ENCODE data around the gene CDC42EP5. TPM values are rescaled to one million over a fixed set of nuclear protein-coding genes. Genes with fewer than 3 reads are reported as not detected.

CDC42EP5 gene
- total RNA-seq, 6 experiments from 2014 or later = 45.9 to 70.5 (median 56.9) TPM

DNA sequence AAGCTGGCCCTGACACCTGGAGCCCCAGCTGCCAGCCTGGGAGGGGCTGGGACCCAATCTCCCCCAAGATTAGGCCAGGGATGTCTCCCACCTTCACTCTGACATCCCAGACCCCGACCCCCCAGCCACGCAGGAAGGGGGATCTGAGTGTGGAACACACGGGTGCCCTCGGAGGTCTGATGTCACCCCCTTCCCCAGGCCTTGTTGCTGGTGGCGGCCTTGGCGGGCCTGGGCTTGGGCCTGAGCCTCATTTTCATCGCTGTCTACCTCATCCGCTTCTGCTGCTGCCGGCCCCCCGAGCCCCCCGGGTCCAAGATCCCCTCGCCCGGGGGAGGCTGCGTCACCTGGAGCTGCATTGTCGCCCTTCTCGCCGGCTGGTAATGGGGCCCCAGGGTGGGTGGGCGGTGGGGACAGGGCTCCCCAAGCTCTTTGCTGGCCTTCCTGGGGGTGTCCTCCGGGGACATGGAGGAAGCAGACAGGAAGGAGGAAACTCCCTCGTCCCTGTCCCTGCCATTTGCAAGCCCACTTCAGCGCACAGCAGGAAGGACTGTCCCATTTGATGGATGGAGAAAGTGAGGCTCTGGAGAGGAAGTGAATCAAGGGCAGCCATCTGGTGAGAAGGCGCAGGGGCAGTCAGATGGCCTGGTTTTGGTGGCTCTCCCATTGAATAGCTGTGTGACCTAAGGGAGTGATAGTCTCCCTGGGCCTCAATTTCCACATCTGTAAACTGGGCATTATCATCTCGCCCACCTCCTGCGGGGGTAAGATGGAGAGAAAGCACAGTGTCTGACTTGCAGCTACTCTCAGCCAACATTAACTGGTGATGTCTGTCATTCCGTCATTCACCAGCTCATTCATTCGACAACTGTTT is 53.9 kb downstream of the CDC42EP5 start:
- H3K27ac Mint-ChIP-seq = no peak overlapping the region
- peaks cover 13% of the 10 kb centered on the region for H3K9me3 Mint-ChIP-seq
- no peak for DNase-seq
- peaks cover 6% of the 10 kb centered on the region; the same call in 1 of the 2 replicates for H3K36me3 Mint-ChIP-seq (ENCODE audit: low read depth)
- TF ChIP-seq, protein P1, sequence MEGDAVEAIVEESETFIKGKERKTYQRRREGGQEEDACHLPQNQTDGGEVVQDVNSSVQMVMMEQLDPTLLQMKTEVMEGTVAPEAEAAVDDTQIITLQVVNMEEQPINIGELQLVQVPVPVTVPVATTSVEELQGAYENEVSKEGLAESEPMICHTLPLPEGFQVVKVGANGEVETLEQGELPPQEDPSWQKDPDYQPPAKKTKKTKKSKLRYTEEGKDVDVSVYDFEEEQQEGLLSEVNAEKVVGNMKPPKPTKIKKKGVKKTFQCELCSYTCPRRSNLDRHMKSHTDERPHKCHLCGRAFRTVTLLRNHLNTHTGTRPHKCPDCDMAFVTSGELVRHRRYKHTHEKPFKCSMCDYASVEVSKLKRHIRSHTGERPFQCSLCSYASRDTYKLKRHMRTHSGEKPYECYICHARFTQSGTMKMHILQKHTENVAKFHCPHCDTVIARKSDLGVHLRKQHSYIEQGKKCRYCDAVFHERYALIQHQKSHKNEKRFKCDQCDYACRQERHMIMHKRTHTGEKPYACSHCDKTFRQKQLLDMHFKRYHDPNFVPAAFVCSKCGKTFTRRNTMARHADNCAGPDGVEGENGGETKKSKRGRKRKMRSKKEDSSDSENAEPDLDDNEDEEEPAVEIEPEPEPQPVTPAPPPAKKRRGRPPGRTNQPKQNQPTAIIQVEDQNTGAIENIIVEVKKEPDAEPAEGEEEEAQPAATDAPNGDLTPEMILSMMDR (IDR thresholded peaks at IDR 0.05) = no peak
- peaks cover 5% of the 10 kb centered on the region; the same call in 1 of the 2 replicates for H3K4me1 Mint-ChIP-seq (ENCODE audit: low read depth)
- H3K27me3 Mint-ChIP-seq (ENCODE audit: insufficient read depth) = peaks cover 12% of the 10 kb centered on the region
- no peak overlapping the region for H3K4me3 Mint-ChIP-seq

DNA sequence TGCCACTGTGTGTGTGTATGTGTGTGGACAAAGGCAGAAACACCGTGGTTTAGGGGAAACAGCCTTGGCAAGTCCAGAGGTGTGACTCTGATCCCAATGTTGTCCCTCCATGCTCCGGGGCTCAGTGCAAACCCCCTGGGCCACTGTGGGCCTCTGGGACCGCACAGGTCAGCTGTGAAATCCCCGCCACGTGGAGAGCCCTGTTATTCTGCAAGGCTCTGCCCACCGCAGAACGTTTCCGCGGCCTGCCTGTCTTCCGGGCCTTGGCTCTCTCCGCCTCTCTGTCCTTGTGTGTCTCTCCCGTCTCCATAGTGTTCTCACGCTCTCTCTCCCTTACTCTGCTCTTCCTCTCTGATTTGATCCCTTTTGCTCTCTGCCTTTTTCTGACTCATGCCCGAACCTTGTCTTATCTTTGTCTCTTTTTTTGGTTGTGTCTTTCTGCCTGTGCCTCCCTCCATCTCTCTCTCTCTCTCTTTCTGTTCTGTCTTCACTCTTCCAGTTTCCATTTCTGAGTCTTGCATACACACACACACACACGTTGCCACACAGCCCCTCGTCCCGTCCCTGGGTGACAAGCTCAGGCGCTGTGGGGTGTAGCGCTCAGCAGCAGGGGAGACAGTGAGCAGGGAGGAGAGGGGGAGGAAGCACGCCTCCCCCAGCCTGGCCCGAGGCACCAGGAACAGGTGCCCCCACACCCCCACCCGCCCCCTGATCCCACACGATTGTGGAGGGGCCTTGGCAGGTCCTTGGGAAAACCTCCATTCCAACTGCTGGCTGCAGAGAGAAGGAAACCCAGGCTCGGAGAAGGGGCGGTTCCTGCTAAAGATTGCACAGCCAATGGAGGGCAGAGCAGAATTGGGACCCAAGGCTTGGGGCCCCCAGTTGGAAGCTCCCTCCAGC is 54.8 kb downstream of the CDC42EP5 start:
- DNase-seq = peak; percentile 24
- peaks cover 14% of the 10 kb centered on the region for H3K27me3 Mint-ChIP-seq (ENCODE audit: insufficient read depth)
- H3K4me3 Mint-ChIP-seq = no peak overlapping the region
- H3K9me3 Mint-ChIP-seq = peaks cover 21% of the 10 kb centered on the region
- TF ChIP-seq, protein P1 (IDR thresholded peaks at IDR 0.05) = no peak
- H3K4me1 Mint-ChIP-seq (ENCODE audit: low read depth) = peaks cover 5% of the 10 kb centered on the region; the same call in 1 of the 2 replicates
- H3K27ac Mint-ChIP-seq = no peak overlapping the region
- peaks cover 9% of the 10 kb centered on the region; the same call in 1 of the 2 replicates for H3K36me3 Mint-ChIP-seq (ENCODE audit: low read depth)

DNA sequence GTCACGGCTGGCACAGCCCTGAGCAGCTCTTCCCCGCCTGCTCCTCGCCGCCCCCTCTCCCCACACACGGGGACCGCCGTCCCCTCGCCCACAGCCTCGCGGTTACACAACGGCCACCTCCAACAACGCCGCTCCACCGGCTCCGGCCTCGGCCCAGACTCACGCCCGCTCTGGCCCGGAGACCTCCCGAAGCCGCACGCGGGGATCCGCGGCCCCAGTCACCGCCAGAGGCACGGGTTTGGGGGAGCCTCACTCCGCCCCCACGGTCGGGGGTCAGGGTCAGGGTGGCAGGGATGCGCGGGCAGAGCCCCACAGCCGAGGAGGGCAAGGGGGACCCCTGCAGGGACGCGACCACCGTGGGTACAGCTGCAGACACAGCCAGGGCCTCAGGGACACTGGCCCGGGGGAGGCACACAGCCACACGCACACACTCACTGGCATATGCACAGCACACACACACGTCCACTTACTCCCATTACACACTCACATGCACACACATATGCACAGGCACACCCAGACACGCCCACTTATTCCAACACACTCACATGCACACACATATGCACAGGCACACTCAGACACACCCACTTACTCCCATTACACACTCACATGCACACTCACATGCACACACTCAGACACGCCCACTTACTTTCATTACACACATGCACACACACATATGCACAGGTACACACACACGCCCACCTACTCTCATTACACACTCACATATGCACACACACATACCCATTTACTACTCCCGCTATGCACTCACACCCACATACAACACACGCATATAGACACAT is 56.2 kb downstream of the CDC42EP5 start:
- Mint-ChIP-seq H3K4me1 (ENCODE audit: low read depth) (peaks cover 5% of the 10 kb centered on the region; the same call in 1 of the 2 replicates), H3K27me3 (ENCODE audit: insufficient read depth) (peaks cover 10% of the 10 kb centered on the region), H3K36me3 (ENCODE audit: low read depth) (peaks cover 9% of the 10 kb centered on the region; the same call in 1 of the 2 replicates), H3K27ac (no peak overlapping the region), H3K9me3 (peaks cover 26% of the 10 kb centered on the region), H3K4me3 (no peak overlapping the region)
- TF ChIP-seq, protein P1 (IDR thresholded peaks at IDR 0.05) = no peak
- no peak for DNase-seq

DNA sequence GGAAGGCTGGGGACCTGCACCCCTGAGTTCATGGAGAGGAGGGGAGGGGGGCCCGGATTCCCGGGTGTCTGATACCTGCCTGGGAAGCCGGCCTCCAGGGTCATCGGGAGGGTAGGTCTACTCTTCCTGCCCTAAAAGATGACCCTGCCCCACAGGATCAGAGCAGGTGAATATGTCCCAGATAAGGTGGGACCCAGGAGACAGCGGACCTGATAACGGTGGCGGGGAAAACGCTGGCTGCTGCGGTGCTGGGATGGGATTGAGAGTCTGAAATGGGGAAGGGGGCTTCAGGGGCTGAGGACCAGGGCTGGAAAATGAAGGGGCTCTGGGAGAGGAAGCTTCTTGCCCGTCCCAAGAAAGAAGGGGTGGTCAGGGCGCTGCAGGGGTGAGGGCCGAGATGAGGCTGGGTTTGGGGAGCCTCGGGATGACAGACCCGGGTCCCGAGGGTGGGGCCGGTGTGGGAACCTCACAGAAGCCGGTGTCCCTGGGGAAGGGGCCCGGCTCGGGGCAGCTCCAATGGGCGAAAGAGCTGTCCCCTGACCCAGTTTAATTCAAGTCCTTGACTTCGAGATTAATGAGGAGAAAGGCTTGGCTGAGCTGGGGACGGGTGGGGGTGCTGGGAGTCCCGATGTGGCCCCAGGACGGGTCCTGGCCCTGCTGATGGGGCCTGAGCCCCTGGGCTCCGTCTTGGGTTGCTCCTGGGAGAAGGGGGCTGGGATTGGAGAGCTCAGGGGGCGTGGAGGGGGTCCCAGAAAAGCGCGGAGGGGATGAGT is 57.0 kb downstream of the CDC42EP5 start:
- peaks cover 9% of the 10 kb centered on the region; the same call in 1 of the 2 replicates for H3K36me3 Mint-ChIP-seq (ENCODE audit: low read depth)
- H3K27me3 Mint-ChIP-seq (ENCODE audit: insufficient read depth) = peaks cover 10% of the 10 kb centered on the region
- TF ChIP-seq, protein P1 (IDR thresholded peaks at IDR 0.05) = no peak
- no peak overlapping the region for H3K27ac Mint-ChIP-seq
- DNase-seq = no peak
- peaks cover 26% of the 10 kb centered on the region for H3K9me3 Mint-ChIP-seq
- H3K4me3 Mint-ChIP-seq = no peak overlapping the region
- peaks cover 5% of the 10 kb centered on the region; the same call in 1 of the 2 replicates for H3K4me1 Mint-ChIP-seq (ENCODE audit: low read depth)

Measured in HFFc6 (cell line).